Activated naive CD4-positive, alpha-beta T cell treated with anti-CD3 and anti-CD28 coated beads, Interleukin-2, amount 10 ng/mL, durations not matched to agents 7 days and 5 days (primary cell): Measurements from ENCODE around the gene ARHGAP40.
"Not testable (repeated sequence)": the region's sequence is repeated elsewhere in the genome, so short reads cannot be mapped to it uniquely, and the experiment has no call there.

Source experiments
- CTCF ChIA-PET: fragments of 350-600 bp; sonication (Branson Sonifier 250); formaldehyde crosslinking; loops from one replicate; lab custom pipeline; 2021; ENCODE audit warnings: antibody characterized with exemption; lab: Charles Lee
- DNase-seq: peaks from one replicate; pipeline ENCODE4 v3.0.0-alpha.2; 2020
- H3K27ac Mint-ChIP-seq: one replicate; pipeline ENCODE4 v1.8.0; 2021; ENCODE audit warnings: mild to moderate bottlenecking, moderate library complexity, mixed read lengths
- H3K27me3 Mint-ChIP-seq: one replicate; pipeline ENCODE4 v1.8.0; 2021; ENCODE audit warnings: mild to moderate bottlenecking, mixed read lengths
- H3K36me3 Mint-ChIP-seq: one replicate; pipeline ENCODE4 v1.8.0; 2021; ENCODE audit warnings: mixed read lengths
- H3K4me1 Mint-ChIP-seq: one replicate; pipeline ENCODE4 v1.8.0; 2021; ENCODE audit warnings: mixed read lengths
- H3K4me3 Mint-ChIP-seq: one replicate; pipeline ENCODE4 v1.8.0; 2021; ENCODE audit warnings: mild to moderate bottlenecking, moderate library complexity, mixed read lengths
- H3K9me3 Mint-ChIP-seq: one replicate; pipeline ENCODE4 v1.8.0; 2021; ENCODE audit warnings: mixed read lengths

Gene ARHGAP40

DNA sequence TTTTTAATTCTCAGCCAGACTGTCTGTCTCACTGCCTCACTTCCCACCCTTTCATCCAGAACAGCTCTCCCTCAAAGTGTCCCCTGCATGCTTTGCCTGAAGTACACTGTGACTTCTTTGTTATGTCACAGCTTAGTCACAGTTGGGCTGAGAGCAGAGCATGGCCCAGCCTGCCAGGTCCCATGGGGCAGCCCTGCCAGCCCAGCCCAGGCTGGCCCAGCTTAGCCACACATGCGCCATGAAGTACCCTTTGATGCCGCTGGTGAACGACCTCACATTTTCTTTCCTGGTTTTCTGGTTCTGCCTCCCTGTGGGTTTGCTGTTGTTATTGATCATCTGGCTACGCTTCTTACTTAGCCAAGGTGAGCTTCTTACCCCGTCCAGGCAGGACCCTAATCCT is 20.6 kb upstream of the ARHGAP40 start, which contains the start of gene ADIG:
Gene ADIG, plus strand, starts transcription at position 185 of the 400 bp plus-strand sequence. Its CDS starts 54 bp downstream, at position 239.
- DNase-seq, result no peak
- no peaks in the 10 kb centered on the region for H3K4me1 Mint-ChIP-seq
- no peaks in the 10 kb centered on the region for H3K9me3 Mint-ChIP-seq
- peaks cover 12% of the 10 kb centered on the region for H3K27me3 Mint-ChIP-seq
- H3K36me3 Mint-ChIP-seq, result peaks cover 4% of the 10 kb centered on the region
- H3K27ac Mint-ChIP-seq, result no peak within 1 kb of the TSS
- CTCF ChIA-PET, result no interaction called here
- H3K4me3 Mint-ChIP-seq, result no peak within 1 kb of the TSS

DNA sequence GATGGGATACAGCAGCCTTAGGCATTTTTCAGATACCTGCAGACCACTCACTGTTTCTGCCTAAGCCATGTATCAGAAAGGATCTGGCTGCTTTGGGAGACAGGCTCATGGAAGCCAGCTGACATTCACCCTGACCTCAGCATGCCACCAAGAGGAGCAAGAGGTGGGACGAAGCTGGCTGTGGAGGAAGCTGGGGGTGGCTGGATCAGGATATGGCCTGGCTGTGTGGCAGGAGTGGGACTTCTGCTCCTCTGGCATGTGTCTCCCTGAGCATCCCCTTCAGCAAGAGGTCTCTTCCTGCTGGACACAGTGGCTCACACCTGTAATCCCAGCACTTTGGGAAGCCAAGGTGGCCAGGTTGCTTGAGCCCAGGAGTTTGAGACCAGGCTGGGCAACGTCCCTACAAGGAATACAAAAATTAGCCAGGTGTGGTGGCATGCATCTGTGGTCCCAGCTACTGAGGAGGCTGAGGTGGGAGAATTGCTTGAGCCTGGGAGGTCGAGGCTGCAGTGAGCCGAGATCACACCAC is 19.7 kb upstream of the ARHGAP40 start:
- H3K9me3 Mint-ChIP-seq, result no peaks in the 10 kb centered on the region
- H3K27ac Mint-ChIP-seq, result no peak overlapping the region
- H3K4me1 Mint-ChIP-seq, result no peaks in the 10 kb centered on the region
- peaks cover 12% of the 10 kb centered on the region for H3K27me3 Mint-ChIP-seq
- no peak for DNase-seq
- H3K36me3 Mint-ChIP-seq, result peaks cover 2% of the 10 kb centered on the region
- H3K4me3 Mint-ChIP-seq, result no peak overlapping the region
- CTCF ChIA-PET, result no interaction called here

GRCh38 chr20:38583306-38583705 is 18.3 kb upstream of the ARHGAP40 start:
- H3K4me3 Mint-ChIP-seq, result no peak overlapping the region
- no peak overlapping the region for H3K27ac Mint-ChIP-seq
- no peaks in the 10 kb centered on the region for H3K9me3 Mint-ChIP-seq
- no peaks in the 10 kb centered on the region for H3K4me1 Mint-ChIP-seq
- H3K27me3 Mint-ChIP-seq, result peaks cover 12% of the 10 kb centered on the region
- H3K36me3 Mint-ChIP-seq, result no peaks in the 10 kb centered on the region
- CTCF ChIA-PET, result no interaction called here
- DNase-seq, result no peak

GRCh38 chr20:38584099-38584763 is 17.4 kb upstream of the ARHGAP40 start:
- H3K4me1 Mint-ChIP-seq, result no peaks in the 10 kb centered on the region
- H3K9me3 Mint-ChIP-seq, result no peaks in the 10 kb centered on the region
- peaks cover 12% of the 10 kb centered on the region for H3K27me3 Mint-ChIP-seq
- no peaks in the 10 kb centered on the region for H3K36me3 Mint-ChIP-seq
- no peak for DNase-seq
- CTCF ChIA-PET, result no interaction called here
- H3K27ac Mint-ChIP-seq, result no peak overlapping the region
- no peak overlapping the region for H3K4me3 Mint-ChIP-seq

- DNase-seq, result no peak
- CTCF ChIA-PET, result no interaction called here
- Mint-ChIP-seq H3K4me1 (no peaks in the 10 kb centered on the region), H3K4me3 (no peak overlapping the region), H3K27me3 (peaks cover 12% of the 10 kb centered on the region), H3K36me3 (no peaks in the 10 kb centered on the region), H3K27ac (peak overlapping the region; percentile 39), H3K9me3 (no peaks in the 10 kb centered on the region)
Observed at GRCh38 chr20:38585404-38586180, 16.0 kb upstream of the ARHGAP40 start.

DNA sequence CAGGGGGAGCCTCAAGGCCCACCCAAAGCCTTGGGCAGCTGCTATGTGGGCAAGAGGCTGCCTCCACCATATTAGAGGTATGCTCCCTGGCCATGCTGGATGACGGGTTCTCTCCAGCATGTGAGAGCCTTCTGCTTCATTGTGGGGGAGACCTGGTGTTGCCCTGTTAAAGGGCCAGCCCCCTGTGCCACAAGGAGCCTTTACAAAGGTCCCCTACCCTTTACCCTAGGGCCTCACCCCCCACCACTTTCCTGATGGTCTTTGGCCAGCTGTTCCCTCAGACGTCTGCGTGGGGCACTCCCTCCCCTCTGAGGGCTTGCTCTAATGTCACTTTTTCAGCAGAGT is 15.5 kb upstream of the ARHGAP40 start:
- Mint-ChIP-seq H3K27ac (no peak overlapping the region), H3K4me1 (no peaks in the 10 kb centered on the region), H3K36me3 (no peaks in the 10 kb centered on the region), H3K9me3 (no peaks in the 10 kb centered on the region), H3K27me3 (peaks cover 12% of the 10 kb centered on the region), H3K4me3 (no peak overlapping the region)
- DNase-seq, result no peak
- CTCF ChIA-PET, result no interaction called here

DNA sequence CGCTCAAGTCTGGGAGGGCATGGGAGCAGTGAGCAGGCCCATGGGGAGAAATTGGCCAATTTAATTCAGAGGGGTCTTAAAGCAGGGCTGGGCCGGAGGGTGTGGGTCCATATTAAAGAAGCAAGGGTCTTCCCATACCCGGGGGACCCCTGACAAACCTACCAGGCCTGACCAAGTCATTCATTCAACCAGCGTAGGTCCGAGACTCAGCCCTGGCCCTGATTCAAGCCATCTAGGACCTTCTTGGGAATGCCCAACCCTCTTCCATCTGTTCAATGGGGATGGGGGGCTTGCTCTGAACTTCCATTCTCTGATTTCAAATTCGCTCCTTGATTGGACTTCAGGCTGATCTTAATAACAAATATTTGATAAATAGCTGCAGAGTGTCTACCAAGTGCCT is 13.3 kb upstream of the ARHGAP40 start:
- Mint-ChIP-seq H3K27me3 (peaks cover 12% of the 10 kb centered on the region), H3K27ac (no peak overlapping the region), H3K36me3 (no peaks in the 10 kb centered on the region), H3K9me3 (no peaks in the 10 kb centered on the region), H3K4me1 (no peaks in the 10 kb centered on the region), H3K4me3 (no peak overlapping the region)
- DNase-seq, result no peak
- CTCF ChIA-PET, result no interaction called here

- Mint-ChIP-seq H3K27me3 (peaks cover 5% of the 10 kb centered on the region), H3K36me3 (no peaks in the 10 kb centered on the region), H3K27ac (no peak overlapping the region), H3K4me3 (no peak overlapping the region), H3K9me3 (no peaks in the 10 kb centered on the region), H3K4me1 (no peaks in the 10 kb centered on the region)
- CTCF ChIA-PET, result no interaction called here
- DNase-seq, result no peak
Observed at GRCh38 chr20:38589351-38589750, 12.3 kb upstream of the ARHGAP40 start.

DNA sequence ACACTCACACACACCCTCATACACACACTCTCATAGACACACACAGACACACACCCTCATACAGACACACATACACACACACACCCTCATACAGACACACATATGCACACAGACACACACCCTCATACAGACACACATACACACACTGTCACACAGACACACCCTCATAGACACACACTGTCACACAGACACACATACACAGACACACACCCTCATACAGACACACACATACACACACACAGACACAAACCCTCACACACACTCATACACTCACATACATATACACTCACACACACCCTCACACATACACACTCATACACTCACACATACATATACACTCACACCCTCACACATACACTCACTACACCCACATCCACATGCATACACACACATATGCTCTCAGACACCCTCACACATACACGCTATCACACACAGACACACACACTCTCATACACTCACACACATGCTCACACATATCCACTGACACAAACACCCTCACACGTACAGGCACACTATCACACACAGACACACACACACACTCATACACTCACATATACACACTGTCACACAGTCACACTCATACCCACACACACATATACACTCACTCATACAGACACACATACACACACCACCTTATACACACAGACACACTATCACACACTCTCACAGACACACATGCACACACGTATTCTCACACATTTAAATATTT is 11.5 kb upstream of the ARHGAP40 start:
- H3K27ac Mint-ChIP-seq, result no peak overlapping the region
- CTCF ChIA-PET, result no interaction called here
- DNase-seq, result no peak
- H3K36me3 Mint-ChIP-seq, result no peaks in the 10 kb centered on the region
- H3K9me3 Mint-ChIP-seq, result no peaks in the 10 kb centered on the region
- H3K4me1 Mint-ChIP-seq, result no peaks in the 10 kb centered on the region
- no peaks in the 10 kb centered on the region for H3K27me3 Mint-ChIP-seq
- no peak overlapping the region for H3K4me3 Mint-ChIP-seq

DNA sequence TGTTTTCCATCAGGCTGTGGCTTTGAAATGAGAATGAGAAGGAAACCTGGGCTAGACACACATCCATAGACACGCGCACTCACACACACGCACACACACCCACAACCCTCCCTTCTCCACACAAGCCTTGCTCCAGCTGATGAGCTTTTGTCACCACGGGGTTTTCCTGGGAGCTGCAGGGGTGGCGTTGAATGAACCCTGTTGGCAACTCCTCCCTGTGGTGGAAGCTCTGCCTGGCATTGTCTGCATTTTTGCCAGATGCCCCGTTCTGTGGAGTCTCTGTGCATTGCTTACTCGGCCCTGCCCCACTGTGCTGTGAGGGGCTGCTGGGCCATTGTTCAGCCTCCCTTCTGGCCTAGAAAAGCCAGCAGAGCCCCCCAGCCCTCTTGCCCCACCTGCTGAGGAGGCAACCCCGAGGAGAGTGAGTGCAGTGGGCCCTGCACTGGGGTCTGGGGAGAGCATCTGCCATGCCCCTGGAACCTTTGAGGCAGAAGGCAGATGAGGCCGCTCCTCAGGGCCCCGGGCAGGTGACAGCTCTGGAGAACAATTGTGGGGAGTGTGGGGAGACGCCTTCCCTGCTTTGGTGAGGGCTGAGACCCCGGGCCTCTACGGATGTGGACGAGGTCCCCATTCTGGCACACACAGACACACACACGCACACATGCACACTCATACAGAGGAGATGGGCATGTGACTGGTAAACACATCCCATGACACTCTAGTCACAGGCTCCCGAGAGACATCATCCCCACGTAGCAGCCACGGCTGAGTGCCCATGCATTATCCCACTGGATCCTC is 10.7 kb upstream of the ARHGAP40 start:
- H3K4me1 Mint-ChIP-seq, result no peaks in the 10 kb centered on the region
- no peaks in the 10 kb centered on the region for H3K9me3 Mint-ChIP-seq
- H3K27ac Mint-ChIP-seq, result no peak overlapping the region
- no peak overlapping the region for H3K4me3 Mint-ChIP-seq
- no peak for DNase-seq
- no peaks in the 10 kb centered on the region for H3K27me3 Mint-ChIP-seq
- H3K36me3 Mint-ChIP-seq, result no peaks in the 10 kb centered on the region
- CTCF ChIA-PET, result no interaction called here

GRCh38 chr20:38591474-38592410 is 9.9 kb upstream of the ARHGAP40 start:
- H3K36me3 Mint-ChIP-seq, result no peaks in the 10 kb centered on the region
- CTCF ChIA-PET, result no interaction called here
- no peaks in the 10 kb centered on the region for H3K4me1 Mint-ChIP-seq
- DNase-seq, result no peak
- peaks cover 4% of the 10 kb centered on the region for H3K27me3 Mint-ChIP-seq
- H3K4me3 Mint-ChIP-seq, result no peak overlapping the region
- no peak overlapping the region for H3K27ac Mint-ChIP-seq
- H3K9me3 Mint-ChIP-seq, result no peaks in the 10 kb centered on the region

- not testable (repeated sequence) for H3K4me3 Mint-ChIP-seq
Observed at GRCh38 chr20:38592411-38592790, 9.2 kb upstream of the ARHGAP40 start.

GRCh38 chr20:38594281-38594680 is 7.3 kb upstream of the ARHGAP40 start:
- DNase-seq, H3K36me3 Mint-ChIP-seq, CTCF ChIA-PET, H3K9me3 Mint-ChIP-seq, H3K4me3 Mint-ChIP-seq, H3K27ac Mint-ChIP-seq, H3K4me1 Mint-ChIP-seq: not testable (repeated sequence)
- H3K27me3 Mint-ChIP-seq, result peaks cover 21% of the 10 kb centered on the region

More at GRCh38 chr20:38592411-38592790, 9.2 kb upstream of the ARHGAP40 start:
- CTCF ChIA-PET, H3K27ac Mint-ChIP-seq, H3K4me1 Mint-ChIP-seq, H3K9me3 Mint-ChIP-seq, H3K36me3 Mint-ChIP-seq, H3K27me3 Mint-ChIP-seq, DNase-seq: not testable (repeated sequence)
